Activated T-helper 9 cell treated with anti-CD3 and anti-CD28 coated beads, Interleukin-2, amount 50 U/mL, for 16 hours (primary cell): ENCODE data around the gene ZFYVE27.

Source experiments
- DNase-seq: peaks from one replicate; pipeline ENCODE4 v3.0.0-alpha.2; 2020; ENCODE audit warnings: low read depth

ZFYVE27 gene

GRCh38 chr10:97791824-97792721 lies 55.1 kb downstream of the ZFYVE27 start:
- DNase-seq = peak; percentile 49

- no peak for DNase-seq
Observed at GRCh38 chr10:97795886-97796285, 59.0 kb downstream of the ZFYVE27 start.

- DNase-seq = no peak
Observed at GRCh38 chr10:97796651-97797050, 59.7 kb downstream of the ZFYVE27 start.

DNA sequence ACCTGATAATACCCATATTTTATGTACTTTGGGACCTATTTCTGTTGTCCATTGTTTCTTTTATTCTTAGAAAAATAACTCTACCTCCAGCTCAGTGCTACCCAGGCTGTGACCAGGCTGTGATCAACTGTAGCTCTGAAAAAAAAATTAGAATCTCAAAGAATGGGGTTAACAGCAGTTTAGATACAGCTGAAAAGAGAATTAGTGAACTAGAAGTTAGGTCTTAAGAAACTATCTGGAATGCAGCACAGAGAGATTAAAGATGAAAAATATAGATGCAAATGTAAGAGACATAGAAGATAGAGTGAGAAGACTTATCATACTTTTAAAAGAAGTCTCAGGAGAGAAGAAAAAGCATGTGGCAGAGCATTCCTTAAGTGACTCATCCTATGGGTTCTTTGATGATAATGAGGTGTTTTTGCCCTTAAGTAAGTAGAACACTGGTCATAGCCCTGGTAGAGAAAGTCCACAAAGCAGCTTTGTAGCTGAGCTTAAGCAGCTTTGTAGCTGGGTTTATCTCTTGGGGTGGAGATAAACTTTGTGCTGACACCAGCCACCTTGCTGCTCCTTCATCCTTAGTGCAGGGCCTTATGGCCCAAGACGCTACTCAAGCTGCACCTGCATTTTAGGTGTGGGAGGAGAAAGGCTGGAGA lies 62.2 kb downstream of the ZFYVE27 start:
- no peak for DNase-seq

DNA sequence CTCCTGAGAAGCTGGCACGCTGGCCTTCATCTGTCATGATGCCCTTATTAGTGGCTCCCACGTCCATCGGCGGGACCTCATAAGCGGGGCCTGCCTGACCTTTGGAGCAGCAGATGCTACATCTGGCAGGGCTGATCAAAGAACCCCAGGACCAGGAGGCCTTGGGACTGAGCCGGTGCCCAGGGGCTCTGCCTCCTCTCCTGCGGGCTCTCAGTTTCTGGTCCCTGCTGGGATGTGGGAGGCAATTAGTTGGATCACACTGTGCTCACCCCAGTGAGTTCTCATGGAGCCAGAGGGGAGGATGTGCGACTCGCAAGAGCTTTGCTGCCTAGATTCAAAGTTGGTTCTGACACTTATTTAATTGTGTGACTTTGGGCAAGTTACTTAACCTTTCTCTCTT lies 63.5 kb downstream of the ZFYVE27 start:
- DNase-seq = no peak

GRCh38 chr10:97801422-97801821 lies 64.5 kb downstream of the ZFYVE27 start:
- DNase-seq = no peak

DNA sequence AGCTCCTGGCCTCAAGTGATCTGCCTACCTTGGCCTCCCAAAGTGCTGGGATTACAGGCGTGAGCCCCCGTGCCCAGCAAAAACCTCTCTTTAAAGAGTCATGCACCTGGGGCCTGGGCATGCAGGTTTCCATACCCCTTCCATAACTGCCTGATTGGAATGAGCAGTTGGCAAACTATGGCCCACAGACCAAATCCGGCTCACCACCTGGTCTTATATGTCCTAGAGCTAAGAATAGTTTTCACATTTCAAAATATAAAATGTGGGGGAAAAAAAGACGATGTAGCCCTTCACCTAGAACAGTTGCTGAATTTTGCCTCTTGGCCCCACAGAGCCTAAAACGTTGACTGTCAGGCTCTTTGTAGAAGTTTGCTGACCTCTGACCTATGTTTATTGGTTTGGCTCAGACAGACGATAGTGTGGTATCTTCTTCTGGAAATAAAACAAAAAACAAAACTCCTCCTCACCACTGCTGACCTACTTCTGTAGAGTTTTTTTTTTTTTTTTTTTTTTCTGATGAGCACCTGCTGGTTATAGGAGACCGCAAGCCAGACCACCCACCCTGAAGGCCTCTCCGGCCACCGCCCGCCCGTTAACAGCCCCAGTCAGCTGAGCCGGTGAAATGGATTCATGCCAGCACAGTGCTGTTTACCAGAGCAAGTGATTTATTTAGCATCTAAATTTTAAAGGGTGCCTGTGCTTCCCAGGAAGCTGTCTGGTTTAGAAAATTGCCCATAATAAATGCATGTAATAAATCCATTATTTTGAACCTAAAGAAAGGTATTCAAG lies 68.4 kb downstream of the ZFYVE27 start:
- DNase-seq = no peak

DNA sequence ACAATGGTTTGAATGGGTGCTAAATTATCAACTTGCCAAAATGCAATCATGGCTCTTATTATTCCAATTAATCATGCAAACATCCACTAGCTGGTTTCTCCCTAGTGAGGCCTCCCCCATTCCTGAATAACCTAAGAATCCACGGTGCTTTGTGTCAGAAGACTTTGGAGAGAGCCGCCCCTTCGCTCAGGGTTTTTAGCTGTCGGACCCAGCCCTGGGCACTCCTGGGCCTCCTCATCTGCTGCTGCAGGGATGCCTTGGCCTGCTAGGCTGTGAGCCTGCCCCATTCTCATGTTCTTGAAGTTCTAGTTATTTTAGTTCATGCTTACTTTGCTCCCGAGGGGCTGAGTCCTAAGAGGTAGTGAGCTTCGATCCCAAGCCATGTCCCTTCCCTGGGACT lies 69.0 kb downstream of the ZFYVE27 start:
- no peak for DNase-seq

GRCh38 chr10:97810446-97810845 lies 73.5 kb downstream of the ZFYVE27 start:
- DNase-seq = no peak
